RWPE1 (cell line): ENCODE data around the gene ZNF782.
"Not testable (repeated sequence)": the region's sequence is repeated elsewhere in the genome, so short reads cannot be mapped to it uniquely, and the experiment has no call there.

Experiments used
- CTCF ChIA-PET: fragments of 350-600 bp; sonication (Branson Sonifier 250); formaldehyde crosslinking; extraction: SDS; loops from one replicate; lab custom pipeline; 2021; lab: Yijun Ruan, JAX
- POLR2A ChIA-PET: fragments of 400-600 bp; formaldehyde crosslinking; extraction: SDS; loops from one replicate; lab custom pipeline; 2020; ENCODE audit warnings: antibody characterized with exemption; ENCODE audit not compliant: low non-redundant PET; lab: Yijun Ruan, JAX
- DNase-seq: peaks from one replicate; pipeline ENCODE4 v3.0.0; 2012; ENCODE audit warnings: low spot score
- H3K27ac ChIP-seq: fragments of 450-650 bp; 2 replicates; pipeline ENCODE4 v1.5.1; 2017
- CTCF ChIP-seq: fragments of 450-650 bp; conservative IDR thresholded peaks from 2 replicates; pipeline ENCODE4 v1.5.1; 2017; ENCODE audit warnings: low read depth, mild to moderate bottlenecking

ZNF782 gene

GRCh38 chr9:96853781-96854650, at the start of gene ZNF782:
Gene ZNF782, minus strand, starts transcription at chr9:96854514. Its CDS starts 2,553 bp downstream, at chr9:96851961.
- ChIA-PET POLR2A (interaction anchor here (0.6 to 0.7 kb wide), 4 partner anchors 201 to 753 kb away, joined by 3 to 4 read pairs (median 4); no protein-coding TSS in a partner anchor), CTCF (interaction anchor here (0.6 to 0.9 kb wide), 3 partner anchors 10 to 198 kb away, joined by 3 read pairs; no protein-coding TSS in a partner anchor)
- no peak for TF ChIP-seq CTCF
- DNase-seq = peak; percentile 97
- H3K27ac ChIP-seq = peak within 1 kb of the TSS; percentile 78

GRCh38 chr9:96900010-96900409, 45.7 kb upstream of the ZNF782 start:
- DNase-seq, POLR2A ChIA-PET, H3K27ac ChIP-seq, CTCF ChIA-PET: not testable (repeated sequence)

GRCh38 chr9:96892131-96892530, 37.8 kb upstream of the ZNF782 start:
- no peak for TF ChIP-seq CTCF
- ChIA-PET POLR2A (no interaction called here), CTCF (interaction anchor here (0.6 kb wide), 1 partner anchor 169 kb away, joined by 4 read pairs; no protein-coding TSS in a partner anchor)
- DNase-seq = no peak
- no peak overlapping the region for H3K27ac ChIP-seq

- TF ChIP-seq CTCF = no peak
- H3K27ac ChIP-seq = no peak overlapping the region
- no peak for DNase-seq
- ChIA-PET CTCF (interaction anchor here (0.5 to 0.7 kb wide), 3 partner anchors 9 to 202 kb away, joined by 3 to 6 read pairs (median 4); no protein-coding TSS in a partner anchor), POLR2A (no interaction called here)
Measured at GRCh38 chr9:96888591-96888990, 34.3 kb upstream of the ZNF782 start.

GRCh38 chr9:96885424-96885823, 31.1 kb upstream of the ZNF782 start:
- DNase-seq = no peak
- no peak for TF ChIP-seq CTCF
- no peak overlapping the region for H3K27ac ChIP-seq
- ChIA-PET CTCF (no interaction called here), POLR2A (no interaction called here)

GRCh38 chr9:96884443-96884842, 30.1 kb upstream of the ZNF782 start:
- ChIA-PET CTCF (interaction anchor here (0.7 to 1.0 kb wide), 2 partner anchors 25 to 27 kb away, joined by 3 read pairs; no protein-coding TSS in a partner anchor), POLR2A (no interaction called here)
- TF ChIP-seq CTCF = no peak
- peak overlapping the region; percentile 48 for H3K27ac ChIP-seq
- peak; percentile 98 for DNase-seq
